M059J (cell line): Measurements from ENCODE around the gene SCYGR4. TPM values are rescaled to one million over a fixed set of nuclear protein-coding genes. Genes with fewer than 3 reads are reported as not detected.
"Not testable (repeated sequence)": the region's sequence is repeated elsewhere in the genome, so short reads cannot be mapped to it uniquely, and the experiment has no call there.

Experiments used
- DNase-seq: peaks from one replicate; pipeline ENCODE4 v3.0.0-alpha.2; 2012; ENCODE audit warnings: low read depth
- total RNA-seq: library from RNA; depleted of rRNA; stranded (reverse); fragments of >200 nt; shearing (Covaris generic); gene quantifications from 2 replicates; pipeline ENCODE4 v1.2.3, GENCODE V29; 2014; rRNA removed

The SCYGR4 gene, protein sequence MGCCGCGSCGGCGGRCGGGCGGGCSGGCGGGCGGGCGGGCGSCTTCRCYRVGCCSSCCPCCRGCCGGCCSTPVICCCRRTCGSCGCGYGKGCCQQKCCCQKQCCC
- total RNA-seq = not detected in 2 replicates

- DNase-seq = no peak
Observed at GRCh38 chr2:227617316-227618230, at the start of gene SCYGR4. Gene SCYGR4 (plus strand): TSS chr2:227617498. CDS start chr2:227617498, 0 bp downstream.

GRCh38 chr2:227568852-227569169, 48.5 kb upstream of the SCYGR4 start:
- DNase-seq = no peak

GRCh38 chr2:227570615-227571014, 46.7 kb upstream of the SCYGR4 start:
- DNase-seq = no peak

GRCh38 chr2:227576110-227576509, 41.2 kb upstream of the SCYGR4 start:
- no peak for DNase-seq

DNA sequence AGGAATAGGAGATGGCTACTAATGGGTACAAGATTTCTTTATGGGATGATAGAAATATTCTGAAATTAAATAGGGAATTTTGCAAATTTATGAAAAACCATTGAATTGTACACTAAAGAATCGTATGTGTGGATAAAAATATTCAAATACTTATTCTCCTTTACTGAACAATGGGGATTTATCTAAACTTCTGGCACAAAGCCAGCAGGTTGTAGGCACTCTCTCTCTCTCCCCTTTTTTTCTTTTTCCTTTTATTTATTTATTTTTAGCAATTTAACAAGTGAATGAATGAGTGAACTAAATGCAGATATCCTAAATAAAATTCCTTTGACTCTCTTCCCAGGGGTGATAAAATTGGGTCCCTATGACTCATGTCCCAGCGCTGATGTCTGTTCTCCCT, 40.5 kb upstream of the SCYGR4 start:
- DNase-seq = no peak

DNA sequence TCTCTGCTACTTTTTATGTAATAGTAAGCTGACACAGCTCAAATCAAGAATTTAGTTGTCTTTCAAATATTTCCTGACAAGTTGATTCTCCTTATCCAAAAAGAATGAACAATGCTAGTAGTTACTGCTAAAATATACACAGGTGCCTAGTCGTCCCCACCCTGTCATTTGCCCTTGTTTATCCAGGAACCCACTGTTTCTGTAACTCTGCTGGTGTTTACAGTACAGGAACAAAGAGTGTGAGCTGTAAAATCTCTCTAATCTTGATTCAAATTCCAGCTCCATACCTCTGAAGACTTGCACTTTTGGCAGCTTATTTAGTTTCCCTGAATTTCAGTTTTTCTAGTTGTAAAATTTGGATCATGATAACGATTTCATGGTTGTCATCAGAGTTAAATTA, 39.7 kb upstream of the SCYGR4 start:
- DNase-seq = no peak

DNA sequence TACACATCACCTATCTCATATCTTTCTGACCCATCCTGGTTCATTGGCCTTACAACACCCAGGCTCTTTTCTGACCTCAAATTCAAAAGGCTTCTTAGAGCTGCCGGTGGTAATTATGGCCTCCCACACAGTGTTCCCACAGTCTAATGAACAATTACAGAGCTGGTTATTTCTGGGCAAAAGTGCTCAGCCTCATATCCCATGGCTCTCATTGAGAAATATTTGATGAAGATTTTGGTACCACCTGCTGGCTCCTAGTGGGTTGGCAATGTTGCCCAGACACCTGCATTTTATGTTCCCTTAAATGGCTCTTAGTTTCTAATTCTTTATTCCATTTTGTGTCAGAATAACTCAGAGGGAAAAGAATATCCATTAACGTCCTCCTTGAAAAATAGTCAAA, 38.7 kb upstream of the SCYGR4 start:
- DNase-seq = no peak

- DNase-seq = no peak
Observed at GRCh38 chr2:227579791-227580190, 37.5 kb upstream of the SCYGR4 start.

DNA sequence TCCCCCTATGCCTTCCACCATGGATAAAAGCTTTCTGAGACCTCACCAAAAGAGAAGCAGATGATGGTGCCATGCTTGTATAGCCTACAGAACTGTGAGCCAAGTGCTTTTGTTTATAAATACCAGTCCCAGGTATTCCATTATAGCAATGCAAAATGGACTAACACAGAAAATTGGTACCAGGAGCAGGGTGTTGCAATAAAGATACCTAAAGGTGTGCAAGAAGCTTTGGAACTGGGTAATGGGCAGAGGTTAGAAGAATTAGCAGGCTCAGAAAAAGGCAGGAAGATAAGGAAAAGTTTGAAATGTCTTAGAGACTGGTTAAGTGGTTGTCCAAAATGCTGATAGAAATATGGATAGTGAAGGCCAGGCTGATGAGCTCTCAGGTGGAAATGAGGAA, 34.9 kb upstream of the SCYGR4 start:
- DNase-seq = no peak

DNA sequence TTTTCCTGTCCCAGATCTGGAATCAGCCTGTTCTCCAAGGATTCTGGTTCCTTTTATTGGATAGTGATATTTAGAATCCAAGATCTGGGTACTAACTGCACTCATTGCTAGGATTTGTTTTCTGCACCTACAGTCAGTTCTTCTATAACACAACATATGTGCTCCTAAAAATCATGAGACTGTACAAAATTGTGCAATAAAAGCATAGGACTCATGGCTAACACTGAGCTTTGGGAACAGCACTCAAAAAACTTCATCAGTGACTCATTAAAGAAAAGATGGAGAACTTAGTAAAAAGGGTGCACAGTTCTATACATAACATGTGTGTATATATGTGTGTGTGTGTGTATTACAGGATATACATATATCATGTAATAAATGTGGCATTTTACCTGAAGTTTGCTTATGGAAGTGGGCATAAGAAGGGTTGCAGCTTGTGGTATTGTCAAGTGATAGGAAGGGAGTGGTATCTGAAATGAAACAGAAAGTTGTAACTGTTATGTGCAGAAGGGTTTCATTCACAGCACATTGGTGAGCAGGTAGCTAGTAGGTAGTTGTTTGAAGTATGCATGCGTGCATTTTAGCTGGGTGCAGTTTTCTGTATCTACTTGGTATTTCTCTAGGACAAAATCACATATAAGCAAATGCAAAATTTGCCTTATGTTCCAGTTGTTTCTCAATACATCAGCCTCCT, 24.5 kb upstream of the SCYGR4 start:
- DNase-seq = no peak

DNA sequence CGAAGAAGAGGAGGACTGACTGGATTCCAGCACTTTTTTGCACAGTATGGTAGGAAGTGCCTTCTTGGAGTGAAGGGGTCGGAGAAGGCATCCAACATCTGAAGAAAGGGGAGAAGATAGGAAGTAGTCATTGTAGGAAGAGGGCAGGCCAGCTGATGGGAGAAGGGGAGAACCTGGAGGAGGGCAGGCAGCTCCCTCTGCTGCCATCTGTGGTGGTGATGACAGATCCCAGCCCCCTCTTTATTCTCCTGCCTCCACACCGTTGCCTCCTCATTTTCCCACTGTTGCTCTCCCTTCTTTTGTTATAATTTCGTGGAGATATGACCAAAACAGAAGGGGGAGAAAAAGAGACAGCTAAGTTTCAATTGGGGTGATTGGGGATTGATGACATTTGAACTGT, 21.5 kb upstream of the SCYGR4 start:
- no peak for DNase-seq

DNA sequence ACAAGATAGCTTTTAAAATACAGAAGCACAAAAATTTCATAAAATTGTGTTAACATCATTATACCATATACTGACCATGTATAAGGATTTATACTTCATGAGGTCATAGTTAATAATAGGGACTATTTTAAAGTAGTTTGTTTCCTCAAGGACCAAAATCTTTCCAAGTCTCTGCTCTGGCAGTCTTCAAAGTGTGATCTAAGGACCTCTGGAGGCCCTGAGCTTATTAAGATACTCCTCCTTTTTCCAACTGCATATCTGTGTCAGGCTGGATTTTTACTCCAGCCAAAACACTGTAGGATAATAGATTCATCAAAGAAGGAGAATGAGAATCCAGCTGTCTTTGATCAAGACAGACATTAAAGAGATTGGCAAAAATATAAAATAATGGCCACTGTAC, 20.3 kb upstream of the SCYGR4 start:
- DNase-seq = no peak

DNA sequence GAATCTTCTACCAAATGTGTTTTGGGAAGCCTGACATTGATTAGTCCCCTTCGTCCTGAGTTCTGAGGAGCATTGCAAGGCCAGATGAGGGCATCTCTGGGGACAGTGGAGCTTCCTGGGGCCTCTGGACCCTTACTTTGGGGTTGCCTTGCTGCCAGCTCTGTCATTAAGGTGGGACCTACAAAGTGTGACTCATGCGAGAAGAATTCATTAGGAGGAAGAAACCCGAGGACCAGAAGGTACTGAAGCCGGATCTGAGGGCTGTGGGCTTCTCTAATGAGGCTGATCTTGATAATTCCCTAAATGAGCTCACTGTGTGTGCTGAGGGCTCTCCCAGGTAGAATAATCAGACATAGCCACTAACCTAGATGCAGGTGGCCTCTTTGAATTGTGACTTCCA, 19.3 kb upstream of the SCYGR4 start:
- DNase-seq = peak; percentile 48

DNA sequence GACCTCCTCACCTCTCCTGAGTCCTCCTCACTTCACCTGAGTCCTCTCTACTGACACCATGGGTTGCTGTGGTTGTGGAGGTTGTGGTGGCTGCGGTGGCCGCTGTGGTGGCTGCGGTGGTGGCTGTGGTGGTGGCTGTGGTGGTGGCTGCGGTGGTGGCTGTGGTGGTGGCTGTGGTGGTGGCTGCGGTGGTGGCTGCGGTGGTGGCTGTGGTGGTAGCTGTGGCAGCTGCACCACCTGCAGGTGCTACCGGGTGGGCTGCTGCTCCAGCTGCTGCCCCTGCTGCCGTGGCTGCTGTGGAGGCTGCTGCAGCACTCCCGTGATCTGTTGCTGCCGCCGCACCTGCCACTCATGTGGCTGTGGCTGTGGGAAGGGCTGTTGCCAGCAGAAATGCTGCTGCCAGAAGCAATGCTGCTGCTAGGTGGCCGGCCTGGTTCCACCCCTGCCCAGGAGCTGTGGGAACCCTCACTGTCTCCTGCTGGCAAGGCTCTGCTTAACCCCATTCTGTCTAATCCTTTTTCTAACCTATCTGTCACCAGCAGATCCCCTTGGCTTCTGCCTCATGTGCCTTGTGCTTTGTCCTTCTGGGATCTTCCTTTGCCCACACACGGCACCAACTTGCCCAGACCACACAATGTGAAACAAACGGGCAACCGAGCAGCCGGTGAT, 18.3 kb upstream of the SCYGR4 start, which contains the start of gene SCYGR2:
SCYGR2 (plus strand) TSS at position 59 of the 669 bp plus-strand sequence; CDS start at position 59, 0 bp downstream.
- not testable (repeated sequence) for DNase-seq

DNA sequence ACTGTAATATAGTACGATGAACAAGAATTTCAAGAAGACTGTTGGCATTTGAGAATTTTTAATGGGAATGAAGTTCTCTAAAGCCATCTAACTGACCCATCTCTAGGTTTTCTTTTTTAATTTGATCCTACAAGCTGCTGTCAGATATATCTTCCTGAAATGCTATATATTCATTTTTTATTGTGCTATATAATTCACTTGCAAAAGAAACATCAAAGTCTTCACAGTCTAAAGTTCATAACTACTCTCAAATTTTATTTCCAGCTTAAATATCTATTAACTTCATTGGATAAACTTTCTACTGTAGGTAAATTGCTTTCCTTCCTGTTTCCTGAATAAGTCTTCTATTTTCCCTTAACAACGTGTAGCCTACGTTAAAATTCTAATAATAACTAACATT, 14.9 kb upstream of the SCYGR4 start:
- DNase-seq = no peak

DNA sequence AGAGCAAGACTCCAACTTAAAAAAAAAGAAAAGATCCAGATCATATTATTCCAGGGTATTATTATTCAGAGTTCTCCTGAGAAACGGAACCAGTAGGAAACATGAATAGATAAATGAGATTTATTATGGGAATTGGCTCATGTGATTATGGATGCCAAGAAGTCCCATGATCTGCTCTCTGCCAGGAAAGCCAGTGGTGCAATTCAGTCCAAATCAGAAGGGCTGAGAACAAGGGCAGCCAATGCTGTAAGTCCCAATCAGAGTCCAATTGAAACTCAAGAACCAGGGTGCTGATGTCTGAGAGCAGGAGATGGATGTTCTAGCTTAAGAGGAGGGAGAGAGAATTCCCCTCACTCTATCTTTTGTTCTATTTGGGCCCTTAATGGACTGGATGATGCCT, 10.8 kb upstream of the SCYGR4 start:
- DNase-seq = no peak

DNA sequence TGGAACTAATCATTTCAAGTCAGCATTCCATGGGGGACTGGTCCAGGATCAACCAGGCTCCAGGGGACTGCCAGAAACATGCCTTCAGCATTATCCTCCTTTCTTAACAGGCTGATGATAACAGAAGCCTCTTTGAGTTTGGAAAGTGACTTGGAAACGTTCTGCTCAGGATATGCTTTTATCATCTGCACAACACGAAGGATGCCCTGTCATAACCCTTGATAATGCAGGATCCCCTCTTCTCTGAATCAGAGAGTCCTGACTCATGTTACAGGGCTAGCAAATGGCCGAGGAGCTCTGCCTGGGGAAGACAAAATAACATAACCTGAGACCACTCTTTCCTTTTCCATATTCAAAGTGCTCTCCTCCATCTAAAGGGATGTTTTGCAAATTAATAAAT, 9.4 kb upstream of the SCYGR4 start:
- peak; percentile 24 for DNase-seq

DNA sequence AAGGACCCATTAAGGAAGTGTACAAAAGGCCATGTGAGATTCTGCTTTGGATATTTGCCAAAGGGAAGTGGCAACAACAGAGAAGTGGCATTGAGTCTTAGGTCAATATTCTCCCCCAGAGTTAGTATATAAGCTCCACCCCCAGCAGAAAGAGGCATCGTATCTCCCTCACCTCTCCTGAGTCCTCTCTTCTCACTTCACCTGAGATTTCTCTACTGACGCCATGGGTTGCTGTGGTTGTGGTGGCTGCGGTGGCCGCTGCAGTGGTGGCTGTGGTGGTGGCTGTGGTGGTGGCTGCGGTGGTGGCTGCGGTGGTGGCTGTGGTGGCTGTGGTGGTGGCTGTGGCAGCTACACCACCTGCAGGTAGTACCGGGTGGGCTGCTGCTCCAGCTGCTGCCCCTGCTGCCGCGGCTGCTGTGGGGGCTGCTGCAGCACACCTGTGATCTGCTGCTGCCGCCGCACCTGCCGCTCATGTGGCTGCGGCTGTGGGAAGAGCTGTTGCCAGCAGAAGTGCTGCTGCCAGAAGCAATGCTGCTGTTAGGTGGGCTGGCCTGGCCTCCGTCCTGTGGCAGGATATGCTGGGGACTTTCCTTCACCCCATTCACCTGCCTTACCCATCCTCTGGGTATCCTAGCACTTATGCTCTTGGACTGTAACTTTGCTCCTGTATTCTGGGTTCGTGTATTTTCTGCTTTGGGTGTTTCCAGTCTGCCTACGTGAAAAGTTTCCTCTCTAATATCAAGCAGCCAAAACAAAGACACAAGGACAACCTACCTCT, 8.5 kb upstream of the SCYGR4 start:
- no peak for DNase-seq

GRCh38 chr2:227610123-227610522, 7.2 kb upstream of the SCYGR4 start:
- no peak for DNase-seq

GRCh38 chr2:227612546-227613271, 4.6 kb upstream of the SCYGR4 start:
- DNase-seq = no peak

GRCh38 chr2:227613272-227613660, 4.0 kb upstream of the SCYGR4 start:
- DNase-seq = no peak
